K562 (cell line): ENCODE measurements around the gene A2ML1. TPM values are rescaled to one million over a fixed set of nuclear protein-coding genes. Genes with fewer than 3 reads are reported as not detected.

Experiments used
- ATAC-seq: fragments of 200-7000 bp; cut with Tn5 transposase; 3 replicates; pipeline ENCODE4 v1.9.1; 2020; ENCODE audit warnings: moderate library complexity
- BruUV-seq: library from RNA; stranded (reverse); fragments of 400-500 nt; replicated peaks from 2 replicates; lab custom pipeline; 2021; lab: Mats Ljungman, UMichigan
- CTCF ChIA-PET: fragments of 300-600 bp; formaldehyde crosslinking; extraction: SDS; loops from one replicate; lab custom pipeline; 2021; ENCODE audit warnings: low intra/inter-chr PET ratio; lab: Yijun Ruan, JAX
- POLR2A ChIA-PET: fragments of 300-600, 350-650 bp; sonication (Branson Sonifier 250); formaldehyde crosslinking; extraction: SDS; loops from one replicate; lab custom pipeline; 2021; ENCODE audit warnings: antibody characterized with exemption, inconsistent platforms; lab: Yijun Ruan, JAX
- DNase-seq, 4 experiments: peaks; one replicate each; pipeline versions ENCODE4 v3.0.0 to v3.0.0-alpha.2; 2011 to 2018; ENCODE audit warnings: low spot score in 3 of 4, mixed read lengths in 3 of 4; ENCODE audit errors: extremely low read depth in 1 of 4
- FAIRE-seq: peaks from 2 replicates; lab custom pipeline; 2011; peaks lifted over from hg19 to GRCh38; lab: Jason Lieb, UNC
- H2AFZ ChIP-seq: 2 replicates; pipeline ENCODE4 v1.6.0; 2011; ENCODE audit warnings: low read depth, low read length, control low read depth, inconsistent platforms
- H3K27ac ChIP-seq: fragments of 200-600 bp; 3 replicates; pipeline ENCODE4 v1.8.0; 2011; ENCODE audit warnings: low read depth, mild to moderate bottlenecking, control low read depth, inconsistent platforms, low read length, moderate library complexity, mixed read lengths; ENCODE audit errors: extremely low read depth
- H3K27me3 ChIP-seq, 2 experiments: fragments of 300-600 bp in 1 of 2; 2 replicates in 1 of 2; 3 replicates in 1 of 2; pipeline versions ENCODE4 v1.6.0 to v1.8.0; 2011; ENCODE audit warnings: inconsistent platforms in 2 of 2, low read length in 2 of 2, mild to moderate bottlenecking in 1 of 2, mixed read lengths in 1 of 2, moderate library complexity in 1 of 2; ENCODE audit not compliant: control insufficient read depth in 2 of 2, insufficient read depth in 2 of 2
- H3K36me3 ChIP-seq: fragments of 300-600 bp; 3 replicates; pipeline ENCODE4 v1.8.0; 2011; ENCODE audit warnings: mild to moderate bottlenecking, low read length, inconsistent platforms; ENCODE audit not compliant: control insufficient read depth, insufficient read depth
- H3K4me1 ChIP-seq, 2 experiments: fragments of 200-600 bp in 1 of 2; replicated peaks in 1 of 2; 2 replicates in 1 of 2; 3 replicates in 1 of 2; pipeline versions ENCODE4 v1.5.1 to v1.8.0; 2011; ENCODE audit warnings: inconsistent platforms in 2 of 2, low read length in 2 of 2, mild to moderate bottlenecking in 1 of 2, mixed read lengths in 1 of 2, moderate library complexity in 1 of 2; ENCODE audit not compliant: control insufficient read depth in 2 of 2, insufficient read depth in 2 of 2
- H3K4me2 ChIP-seq: 2 replicates; pipeline ENCODE4 v1.6.1; 2011; ENCODE audit warnings: low read length, control low read depth, inconsistent platforms, mixed read lengths; ENCODE audit not compliant: insufficient read depth
- H3K4me3 ChIP-seq: fragments of 200-600 bp; sonication (generic), shearing (Covaris generic); 2 replicates; pipeline ENCODE4 v1.5.1; 2016; ENCODE audit warnings: control low read depth, inconsistent platforms
- H3K79me2 ChIP-seq: fragments of 200-600 bp; 3 replicates; pipeline ENCODE4 v1.8.0; 2011; ENCODE audit warnings: low read length, inconsistent platforms; ENCODE audit not compliant: control insufficient read depth, insufficient read depth
- H3K9ac ChIP-seq, 2 experiments: 2 replicates each; pipeline versions ENCODE4 v1.6.0 to v1.6.1; 2011; ENCODE audit warnings: low read depth in 2 of 2, low read length in 2 of 2, control low read depth in 1 of 2, inconsistent platforms in 1 of 2, mild to moderate bottlenecking in 1 of 2, mixed read lengths in 1 of 2; ENCODE audit not compliant: insufficient read depth in 1 of 2
- H3K9me1 ChIP-seq: one replicate; pipeline ENCODE4 v1.6.0; 2011; ENCODE audit warnings: inconsistent platforms, mild to moderate bottlenecking, low read length, moderate library complexity; ENCODE audit not compliant: control insufficient read depth, insufficient read depth
- H3K9me3 ChIP-seq: replicated peaks from 2 replicates; pipeline ENCODE4 v1.5.1; 2011; ENCODE audit warnings: low read depth, low read length, inconsistent platforms; ENCODE audit not compliant: control insufficient read depth, insufficient read depth
- H4K20me1 ChIP-seq: replicated peaks from 2 replicates; pipeline ENCODE4 v1.6.1; 2011; ENCODE audit warnings: low read length, inconsistent platforms, mixed read lengths; ENCODE audit not compliant: control insufficient read depth, insufficient read depth
- BDP1 ChIP-seq: IDR thresholded peaks from 3 replicates; pipeline ENCODE4 v1.6.1; 2011; ENCODE audit not compliant: insufficient read length, insufficient read depth
- GTF2F1 ChIP-seq: IDR thresholded peaks from 2 replicates; pipeline ENCODE4 v1.6.1; 2011; ENCODE audit warnings: low read depth, low read length, improper control_type of control experiment
- KDM5B ChIP-seq: fragments of 200-600 bp; sonication (generic); IDR thresholded peaks from 2 replicates; pipeline ENCODE4 v1.6.1; 2012; ENCODE audit warnings: low read depth, mild to moderate bottlenecking, moderate library complexity, low read length, control low read depth, inconsistent platforms; ENCODE audit not compliant: insufficient replicate concordance
- MTA2 ChIP-seq: fragments of 450-650 bp; IDR thresholded peaks from 2 replicates; pipeline ENCODE4 v1.6.1; 2016; ENCODE audit warnings: low read depth
- MYC ChIP-seq, 2 experiments: fragments of 250-450 bp in 1 of 2; sonication (Bioruptor Pico) in 1 of 2; IDR thresholded peaks; 2 replicates each; pipeline versions ENCODE4 v1.5.1 to v1.6.1; 2012 to 2021; ENCODE audit warnings: low read depth in 2 of 2, borderline replicate concordance in 1 of 2, improper control_type of control experiment in 1 of 2, low read length in 1 of 2, mild to moderate bottlenecking in 1 of 2, moderate library complexity in 1 of 2
- NEUROD1 ChIP-seq: fragments of 150-350 bp; IDR thresholded peaks from 2 replicates; pipeline ENCODE4 v1.6.1; 2014; ENCODE audit warnings: borderline replicate concordance, low read length, low read depth; ENCODE audit not compliant: partially characterized antibody
- NRF1 ChIP-seq, 2 experiments: fragments of 450-650 bp; IDR thresholded peaks in 1 of 2; conservative IDR thresholded peaks in 1 of 2; 2 replicates each; pipeline ENCODE4 v1.6.1; 2014; ENCODE audit warnings: mild to moderate bottlenecking in 2 of 2
- POLR2AphosphoS2 ChIP-seq: IDR thresholded peaks from 2 replicates; pipeline ENCODE4 v1.6.1; 2012; ENCODE audit warnings: low read length, improper control_type of control experiment
- RNF2 ChIP-seq: sonication (generic); IDR thresholded peaks from 2 replicates; pipeline ENCODE4 v1.6.1; 2016
- SETDB1 ChIP-seq: IDR thresholded peaks from one replicate; pipeline ENCODE4 v1.6.1; 2012; ENCODE audit warnings: low read length, control low read depth, inconsistent platforms
- ZNF324 ChIP-seq: fragments of 250-450 bp; sonication (Bioruptor Pico); IDR thresholded peaks from 2 replicates; pipeline ENCODE4 v1.4.0; 2020; ENCODE audit warnings: mild to moderate bottlenecking
- ZNF764 ChIP-seq: fragments of 250-450 bp; sonication (Bioruptor Pico); IDR thresholded peaks from 2 replicates; pipeline ENCODE4 v1.4.0; 2020; ENCODE audit warnings: low read depth, mild to moderate bottlenecking, moderate library complexity
- WGBS: fragments of 100-300 bp; shearing (Covaris generic); methylation state at CpG from one replicate; pipeline ENCODE4 v1.1.6; 2016; ENCODE audit warnings: low coverage, mixed read lengths; ENCODE audit not compliant: insufficient coverage; ENCODE audit errors: missing lambda C conversion rate; 5-methylcytosine and 5-hydroxymethylcytosine counted together
- in situ Hi-C: fragments of 300-500 bp; cut with MboI; formaldehyde crosslinking; loops from 4 replicates; pipeline ENCODE4 v1.15.0; 2018; ENCODE audit warnings: inconsistent platforms, mixed read lengths
- intact Hi-C: fragments of 100-400 bp; cut with micrococcal nuclease; formaldehyde crosslinking; loops from 2 replicates; pipeline ENCODE4 v1.14.2; 2022
- polyA plus RNA-seq, 8 experiments: library from polyadenylated mRNA; depleted of rRNA in 4 of 8; stranded (reverse) in 5 of 8; unstranded in 3 of 8; fragments of >200 nt; fragmentation: Nextera tagmentation in 2 of 8; fragmentation: Illumina TruSeq in 1 of 8; extraction: Ambion mirVana in 2 of 8; extraction: Trizol in 1 of 8; gene quantifications; 2 replicates each; pipeline versions ENCODE4 v1.2.1 to v1.2.3, GENCODE V29; 2011 to 2014; ENCODE audit warnings: inconsistent platforms in 1 of 8, missing spikeins in 1 of 8
- total RNA-seq, 7 experiments: library from RNA; depleted of rRNA in 6 of 7; stranded (reverse); fragments of >200 nt in 6 of 7; fragmentation: Illumina TruSeq in 2 of 7; extraction: Trizol in 2 of 7; gene quantifications; 2 replicates each; pipeline versions ENCODE4 v1.2.1 to v1.2.3, GENCODE V29; 2011 to 2021; ENCODE audit warnings: low replicate concordance in 1 of 7
- TF ChIP-seq, protein P1 (sequence below): fragments of 450-650 bp; IDR thresholded peaks from 2 replicates; pipeline ENCODE4 v1.6.1; 2017; ENCODE audit warnings: antibody characterized with exemption

The A2ML1 gene
- total and polyA plus RNA-seq, 9 of the 15 experiments (the other 6 are each of a cell fraction or from before 2014, with no cell fraction given) = 0.04 to 0.47 (median 0.13) TPM

GRCh38 chr12:8904665-8905064, 82.2 kb downstream of the A2ML1 start:
- H3K27me3 ChIP-seq = no peaks in the 10 kb centered on the region
- in situ Hi-C loops (no loop called here), intact Hi-C loops (no loop called here)
- no peak overlapping the region for H3K4me2 ChIP-seq
- no peaks in the 10 kb centered on the region for H4K20me1 ChIP-seq
- DNase-seq = no peak
- H3K27ac ChIP-seq = no peak overlapping the region
- H3K4me3 ChIP-seq = no peak overlapping the region
- no peak overlapping the region for H3K9ac ChIP-seq
- POLR2A ChIA-PET = no interaction called here
- no peaks in the 10 kb centered on the region; a peak in 1 of 5 replicates for H3K4me1 ChIP-seq
- H3K36me3 ChIP-seq = no peaks in the 10 kb centered on the region
- no peaks in the 10 kb centered on the region for H3K9me3 ChIP-seq
- no peak for ATAC-seq
- TF ChIP-seq MTA2 (no peak), NEUROD1 (no peak), SETDB1 (no peak), KDM5B (no peak), RNF2 (no peak), ZNF324 (no peak)
- no TSS peak for BruUV-seq
- no peaks in the 10 kb centered on the region for H3K79me2 ChIP-seq
- no peaks in the 10 kb centered on the region for H3K9me1 ChIP-seq
- no peak overlapping the region for H2AFZ ChIP-seq
- FAIRE-seq = no peak
- CTCF ChIA-PET = interaction anchor here (0.9 kb wide), 1 partner anchor 223 kb away, joined by 3 read pairs; no protein-coding TSS in a partner anchor

DNA sequence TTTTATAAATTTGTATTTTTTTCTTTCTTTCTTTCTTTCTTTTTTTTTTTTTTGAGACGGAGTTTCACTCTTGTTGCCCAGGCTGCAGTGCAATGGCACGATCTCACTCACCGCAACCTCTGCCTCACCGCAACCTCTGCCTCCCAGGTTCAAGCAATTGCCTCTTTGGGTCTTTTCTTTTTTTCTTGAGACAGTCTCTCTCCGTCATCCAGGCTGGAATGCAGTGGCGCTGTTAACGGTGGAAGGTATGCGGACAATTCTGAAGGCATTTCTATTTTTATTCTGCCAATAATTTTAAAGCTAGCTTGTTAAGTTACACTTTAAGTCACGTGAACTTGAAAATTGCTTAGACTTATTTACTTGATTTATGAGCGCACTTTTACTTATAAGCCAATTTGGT, 83.1 kb downstream of the A2ML1 start:
- FAIRE-seq = no peak
- H3K27ac ChIP-seq = no peak overlapping the region
- no peaks in the 10 kb centered on the region for H4K20me1 ChIP-seq
- intact Hi-C loops (no loop called here), in situ Hi-C loops (no loop called here)
- no peak for ATAC-seq
- no TSS peak for BruUV-seq
- 0 out of 2 replicates have a peak overlapping the region, but pooled peaks have one; percentile 32 for H2AFZ ChIP-seq
- CTCF ChIA-PET = no interaction called here
- TF ChIP-seq MYC (IDR thresholded peaks at IDR 0.05; ENCODE audit: low read depth, low read length) = no peak
- TF ChIP-seq MYC (CRISPR knock-in tag; IDR thresholded peaks at IDR 0.05; ENCODE audit: borderline replicate concordance, low read depth) = no peak
- no peak for TF ChIP-seq NRF1 (conservative IDR thresholded peaks at IDR 0.05 in 1 of 2, IDR thresholded peaks at IDR 0.05 in 1 of 2)
- TF ChIP-seq ZNF764 (CRISPR knock-in tag) = no peak
- no peak for TF ChIP-seq BDP1
- TF ChIP-seq, protein P1, sequence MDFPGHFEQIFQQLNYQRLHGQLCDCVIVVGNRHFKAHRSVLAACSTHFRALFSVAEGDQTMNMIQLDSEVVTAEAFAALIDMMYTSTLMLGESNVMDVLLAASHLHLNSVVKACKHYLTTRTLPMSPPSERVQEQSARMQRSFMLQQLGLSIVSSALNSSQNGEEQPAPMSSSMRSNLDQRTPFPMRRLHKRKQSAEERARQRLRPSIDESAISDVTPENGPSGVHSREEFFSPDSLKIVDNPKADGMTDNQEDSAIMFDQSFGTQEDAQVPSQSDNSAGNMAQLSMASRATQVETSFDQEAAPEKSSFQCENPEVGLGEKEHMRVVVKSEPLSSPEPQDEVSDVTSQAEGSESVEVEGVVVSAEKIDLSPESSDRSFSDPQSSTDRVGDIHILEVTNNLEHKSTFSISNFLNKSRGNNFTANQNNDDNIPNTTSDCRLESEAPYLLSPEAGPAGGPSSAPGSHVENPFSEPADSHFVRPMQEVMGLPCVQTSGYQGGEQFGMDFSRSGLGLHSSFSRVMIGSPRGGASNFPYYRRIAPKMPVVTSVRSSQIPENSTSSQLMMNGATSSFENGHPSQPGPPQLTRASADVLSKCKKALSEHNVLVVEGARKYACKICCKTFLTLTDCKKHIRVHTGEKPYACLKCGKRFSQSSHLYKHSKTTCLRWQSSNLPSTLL = no peak
- no peak for TF ChIP-seq GTF2F1
- TF ChIP-seq POLR2AphosphoS2 = no peak
- H3K9me3 ChIP-seq = no peaks in the 10 kb centered on the region
- no peaks in the 10 kb centered on the region for H3K27me3 ChIP-seq
- no peaks in the 10 kb centered on the region for H3K9me1 ChIP-seq
- 58% methylated on average over 6 of the region's 10 CpGs for WGBS
- H3K79me2 ChIP-seq = no peaks in the 10 kb centered on the region
- no peak overlapping the region for H3K4me2 ChIP-seq
- no peaks in the 10 kb centered on the region for H3K36me3 ChIP-seq
- H3K9ac ChIP-seq = no peak overlapping the region
- DNase-seq = no peak
- H3K4me3 ChIP-seq = no peak overlapping the region
- no peaks in the 10 kb centered on the region; a peak in 1 of 5 replicates for H3K4me1 ChIP-seq
- POLR2A ChIA-PET = no interaction called here
